Spinal cord (tissue), 10 donors: ENCODE measurements around the gene GPX8. TPM values are rescaled to one million over a fixed set of nuclear protein-coding genes. Genes with fewer than 3 reads are reported as not detected.

ENCODE experiments used
- DNase-seq, 6 donors: peaks; one replicate each; pipeline versions ENCODE4 v3.0.0 to v3.0.0-alpha.2; 2013 to 2015; ENCODE audit warnings: low spot score in 6 of 6, low read depth in 4 of 6
- H3K27ac ChIP-seq: one replicate; pipeline ENCODE4 v1.5.1; 2013; ENCODE audit warnings: low read depth, low read length, control low read depth
- H3K27me3 ChIP-seq: one replicate; pipeline ENCODE4 v1.6.1; 2013; ENCODE audit warnings: low read length; ENCODE audit not compliant: control insufficient read depth, insufficient read depth
- H3K36me3 ChIP-seq: one replicate; pipeline ENCODE4 v1.6.1; 2013; ENCODE audit warnings: low read length; ENCODE audit not compliant: control insufficient read depth, insufficient read depth
- H3K4me1 ChIP-seq: one replicate; pipeline ENCODE4 v1.6.1; 2013; ENCODE audit warnings: low read length; ENCODE audit not compliant: control insufficient read depth, insufficient read depth
- H3K4me3 ChIP-seq: one replicate; pipeline ENCODE4 v1.5.1; 2013; ENCODE audit warnings: low read depth, low read length, control low read depth
- H3K9me3 ChIP-seq: one replicate; pipeline ENCODE4 v1.6.1; 2013; ENCODE audit warnings: low read length; ENCODE audit not compliant: control insufficient read depth, insufficient read depth
- WGBS: methylation state at CpG from one replicate; pipeline ENCODE4 v1.1.5; 2013; ENCODE audit warnings: missing lambda C conversion rate; ENCODE audit not compliant: insufficient coverage; 5-methylcytosine and 5-hydroxymethylcytosine counted together
- long read RNA-seq, 4 donors: transcript quantifications; one replicate each; lab custom pipeline, GENCODE V29; 2026
- polyA plus RNA-seq, 2 donors: library from polyadenylated mRNA; unstranded; fragments of 120-200 nt; gene quantifications; one replicate each; pipeline ENCODE4 v1.2.1, GENCODE V29; 2013; ENCODE audit not compliant: insufficient read length in 2 of 2
- total RNA-seq, 2 donors: library from RNA; depleted of rRNA in 1 of 2; stranded (reverse); fragments of 120-200 nt in 1 of 2; fragments of >200 nt in 1 of 2; gene quantifications; one replicate each; pipeline versions ENCODE4 v1.2.3 to v1.2.4, GENCODE V29; 2013 to 2014
- donor health status: healthy.

GPX8 gene, protein sequence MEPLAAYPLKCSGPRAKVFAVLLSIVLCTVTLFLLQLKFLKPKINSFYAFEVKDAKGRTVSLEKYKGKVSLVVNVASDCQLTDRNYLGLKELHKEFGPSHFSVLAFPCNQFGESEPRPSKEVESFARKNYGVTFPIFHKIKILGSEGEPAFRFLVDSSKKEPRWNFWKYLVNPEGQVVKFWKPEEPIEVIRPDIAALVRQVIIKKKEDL
- 10 to 100 TPM; 39.4 to 69.8 TPM for total RNA-seq
- 10 to 100 TPM; 14.4 to 22.2 TPM for polyA plus RNA-seq
- long read RNA-seq, donor 1, transcript GPX8-203 (3 exons, 1,411 nt) = major isoform, 6 of 9 reads
- long read RNA-seq, donor 1, partial matches to known transcripts = 0 of 9 reads
- long read RNA-seq, donor 1, other reads (novel, unspliced or antisense) = 0 of 9 reads
- long read RNA-seq, donor 2, partial matches to known transcripts = 0 of 1 reads
- long read RNA-seq, donor 2, other reads (novel, unspliced or antisense) = 0 of 1 reads
- long read RNA-seq, donor 3, partial matches to known transcripts = 0 of 4 reads
- long read RNA-seq, donor 3, other reads (novel, unspliced or antisense) = 0 of 4 reads
- long read RNA-seq, donor 4, transcript GPX8-203 (3 exons, 1,411 nt) = major isoform, 18 of 25 reads
- long read RNA-seq, donor 4, partial matches to known transcripts = 0 of 25 reads
- long read RNA-seq, donor 4, other reads (novel, unspliced or antisense) = 0 of 25 reads

DNA sequence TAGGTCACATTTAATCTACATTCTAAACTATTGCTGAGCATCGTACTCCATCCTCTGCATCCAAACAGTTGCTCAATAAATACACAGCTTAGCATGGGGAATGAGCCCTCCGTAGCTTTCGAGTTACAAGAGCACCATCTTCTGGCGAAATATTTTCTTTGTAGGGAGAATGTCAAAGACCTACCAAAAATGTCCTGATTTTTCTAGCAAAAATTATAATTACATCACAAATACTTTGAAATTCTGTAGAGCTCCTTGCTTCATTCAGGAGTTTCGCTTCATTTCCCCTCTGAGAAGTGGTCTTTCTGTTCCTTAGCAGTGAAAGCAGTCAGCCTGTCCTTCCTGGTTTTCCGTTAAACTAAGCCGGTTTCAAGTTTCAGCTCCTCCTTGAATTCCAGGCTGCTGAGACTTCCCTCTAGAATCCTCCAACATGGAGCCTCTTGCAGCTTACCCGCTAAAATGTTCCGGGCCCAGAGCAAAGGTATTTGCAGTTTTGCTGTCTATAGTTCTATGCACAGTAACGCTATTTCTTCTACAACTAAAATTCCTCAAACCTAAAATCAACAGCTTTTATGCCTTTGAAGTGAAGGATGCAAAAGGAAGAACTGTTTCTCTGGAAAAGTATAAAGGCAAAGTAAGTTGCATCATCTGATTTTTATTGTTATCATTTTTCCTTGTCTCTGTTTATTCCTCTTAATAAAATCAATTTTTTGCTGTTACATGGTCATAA is at the start of gene GPX8:
GPX8 (plus strand) TSS at position 409 of the 730 bp plus-strand sequence; CDS start at position 431, 22 bp downstream.
- peaks cover 3% of the 10 kb centered on the region for H3K27me3 ChIP-seq
- WGBS = 2% methylated on average over 3 of the region's 10 CpGs
- peak within 1 kb of the TSS; percentile 42 for H3K4me3 ChIP-seq
- no peaks in the 10 kb centered on the region for H3K4me1 ChIP-seq
- H3K36me3 ChIP-seq = no peaks in the 10 kb centered on the region
- no peaks in the 10 kb centered on the region for H3K9me3 ChIP-seq
- DNase-seq = peak in 4 of 6 donors; percentile 36 to 78 (median 65)
- peak within 1 kb of the TSS; percentile 90 for H3K27ac ChIP-seq

DNA sequence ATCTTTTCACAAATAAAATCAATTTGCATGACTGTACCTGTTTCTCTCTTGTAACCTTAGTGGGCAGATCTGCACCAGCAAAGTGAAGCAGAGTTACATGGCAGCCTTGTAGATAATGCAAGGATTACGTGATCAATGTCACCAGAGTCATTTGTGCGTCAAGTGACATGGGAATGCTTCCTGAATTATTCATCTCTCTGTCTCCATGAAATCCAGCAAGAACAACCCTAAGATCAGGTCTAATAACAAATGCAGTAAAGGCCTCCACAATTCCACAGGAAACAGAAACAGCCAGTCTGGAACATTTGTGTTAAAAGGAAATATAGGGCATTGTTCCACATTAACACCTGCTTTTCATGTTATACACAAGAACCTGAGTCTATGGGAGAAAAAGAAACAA is 49.8 kb upstream of the GPX8 start:
- DNase-seq = peak in 1 of 6 donors; percentile 20
- H3K27ac ChIP-seq = no peak overlapping the region
- no peak overlapping the region for H3K4me3 ChIP-seq
- no peaks in the 10 kb centered on the region for H3K9me3 ChIP-seq
- no peaks in the 10 kb centered on the region for H3K36me3 ChIP-seq
- no peaks in the 10 kb centered on the region for H3K4me1 ChIP-seq
- 70% methylated on average over 2 of the region's 2 CpGs for WGBS
- H3K27me3 ChIP-seq = no peaks in the 10 kb centered on the region

DNA sequence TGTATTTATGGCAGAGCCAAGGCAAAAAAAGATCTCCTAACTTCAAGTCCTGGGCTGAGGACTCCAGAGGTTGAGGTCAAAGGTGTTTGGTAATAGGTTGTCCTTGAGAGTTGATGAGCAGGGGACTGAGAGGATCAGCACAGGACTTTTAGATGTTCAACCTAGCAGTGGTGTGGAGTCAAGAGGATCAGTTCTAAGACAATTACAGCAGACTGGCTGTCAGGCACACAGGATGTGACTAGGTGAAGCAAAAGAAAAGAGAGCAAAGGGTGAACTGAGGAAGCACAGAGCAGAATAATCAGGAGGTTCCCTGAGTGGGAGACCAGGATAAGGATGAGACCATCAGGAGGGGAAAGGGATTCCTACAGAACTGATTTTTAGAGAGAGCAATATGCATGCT is 46.6 kb upstream of the GPX8 start:
- no peaks in the 10 kb centered on the region for H3K4me1 ChIP-seq

DNA sequence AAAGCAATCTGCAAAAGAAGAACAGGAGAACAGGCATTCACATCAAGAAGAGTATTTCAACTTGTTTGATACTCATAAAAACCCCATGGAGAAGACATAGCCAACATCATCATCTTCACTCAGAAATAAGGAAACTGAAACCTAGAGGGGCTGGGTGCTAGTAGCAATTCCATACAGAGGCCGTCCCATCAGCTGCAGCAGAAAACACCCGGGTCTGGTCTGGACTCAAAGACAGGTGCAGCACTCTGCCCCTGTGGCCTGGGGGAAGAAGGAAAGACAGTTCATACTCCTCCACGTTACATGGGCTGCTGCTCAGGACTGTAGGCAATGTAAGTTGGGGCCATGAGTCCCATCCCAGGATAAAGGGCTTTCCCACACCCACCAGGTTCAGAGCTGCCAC is 45.9 kb upstream of the GPX8 start:
- no peaks in the 10 kb centered on the region for H3K9me3 ChIP-seq
- H3K27ac ChIP-seq = no peak overlapping the region
- H3K4me1 ChIP-seq = no peaks in the 10 kb centered on the region
- no peaks in the 10 kb centered on the region for H3K36me3 ChIP-seq
- WGBS = 82% methylated on average over 3 of the region's 3 CpGs
- DNase-seq = no peak
- H3K27me3 ChIP-seq = no peaks in the 10 kb centered on the region
- no peak overlapping the region for H3K4me3 ChIP-seq

More for the DNA sequence above, 46.6 kb upstream of the GPX8 start:
- Histone ChIP-seq H3K9me3 (no peaks in the 10 kb centered on the region), H3K27me3 (no peaks in the 10 kb centered on the region), H3K36me3 (no peaks in the 10 kb centered on the region), H3K27ac (no peak overlapping the region), H3K4me3 (no peak overlapping the region)
- no peak for DNase-seq

DNA sequence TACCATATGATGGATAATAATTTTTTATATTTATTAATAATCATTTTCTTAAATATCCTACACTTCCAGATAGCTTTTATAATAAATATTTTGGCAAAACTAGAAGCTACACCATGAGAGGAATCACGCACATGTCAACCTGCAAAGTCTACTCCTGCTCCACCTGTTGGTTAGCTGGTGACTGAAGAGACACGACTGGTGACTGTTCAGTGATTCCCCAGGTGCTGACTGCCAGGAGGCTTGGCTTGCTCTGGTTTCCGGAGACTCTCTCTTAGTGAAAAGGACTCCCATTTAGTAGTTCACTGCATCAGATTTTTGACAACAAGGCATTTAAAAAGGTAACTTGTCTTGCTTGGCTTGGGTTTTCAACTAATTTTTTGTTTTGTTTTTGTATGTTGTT is 36.6 kb upstream of the GPX8 start:
- Histone ChIP-seq H3K36me3 (no peaks in the 10 kb centered on the region), H3K9me3 (no peaks in the 10 kb centered on the region), H3K4me1 (no peaks in the 10 kb centered on the region), H3K27me3 (no peaks in the 10 kb centered on the region), H3K27ac (no peak overlapping the region), H3K4me3 (no peak overlapping the region)
- 93% methylated on average over 3 of the region's 3 CpGs for WGBS
- no peak for DNase-seq

DNA sequence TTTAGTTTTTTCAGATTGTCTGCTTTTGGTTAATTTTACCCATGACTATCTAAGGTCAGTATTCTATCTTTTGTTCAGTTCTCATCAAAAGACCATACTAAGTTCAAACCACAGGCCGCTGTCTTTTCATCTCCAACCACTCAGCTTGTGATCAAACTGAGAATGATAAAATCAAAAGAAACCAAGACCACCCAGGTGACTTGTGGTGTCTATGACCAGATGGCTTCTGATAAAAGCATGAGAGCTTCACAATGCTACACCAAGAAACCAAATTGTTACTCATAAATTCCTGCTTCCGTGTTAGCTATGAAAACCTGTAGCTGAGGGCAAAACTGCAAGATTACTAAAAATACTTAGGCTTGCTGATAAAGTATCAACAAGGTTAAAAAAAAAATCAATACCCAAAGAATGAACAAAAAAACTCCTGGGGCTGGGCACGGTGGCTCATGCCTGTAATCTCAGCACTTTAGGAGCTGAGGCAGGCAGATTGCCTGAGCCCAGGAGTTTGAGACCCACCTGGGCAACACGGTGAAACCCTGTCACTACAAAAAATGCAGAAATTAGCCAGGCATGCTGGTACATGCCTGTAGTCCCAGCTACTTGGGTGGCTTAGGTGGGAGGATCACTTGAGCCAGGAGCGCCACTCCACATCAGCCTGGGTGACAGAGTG is 25.8 kb upstream of the GPX8 start:
- no peak overlapping the region for H3K27ac ChIP-seq
- peaks cover 4% of the 10 kb centered on the region for H3K9me3 ChIP-seq
- WGBS = 67% methylated on average over 1 of the region's 5 CpGs
- no peaks in the 10 kb centered on the region for H3K36me3 ChIP-seq
- peak in 1 of 6 donors; percentile 4 for DNase-seq
- H3K27me3 ChIP-seq = no peaks in the 10 kb centered on the region
- no peaks in the 10 kb centered on the region for H3K4me1 ChIP-seq
- no peak overlapping the region for H3K4me3 ChIP-seq

DNA sequence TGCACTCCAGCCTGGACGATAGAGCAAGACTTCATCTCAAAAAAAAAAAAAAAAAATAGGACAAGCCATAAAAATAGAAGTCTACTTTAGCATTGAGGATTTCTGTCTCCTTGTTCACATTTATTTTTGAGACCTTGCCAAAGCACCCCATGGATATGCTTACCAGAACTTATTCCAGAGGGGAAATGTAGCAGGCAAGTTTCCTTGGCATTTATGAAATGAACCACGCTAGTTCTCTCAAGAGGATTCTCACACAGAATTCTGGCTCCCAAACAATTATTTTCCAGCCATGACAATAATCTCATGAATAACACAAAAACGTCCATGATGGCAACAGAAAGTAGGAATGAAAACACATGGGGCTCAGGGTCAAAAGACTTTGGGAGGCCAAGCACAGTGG is 23.4 kb upstream of the GPX8 start:
- no peak overlapping the region for H3K4me3 ChIP-seq
- H3K4me1 ChIP-seq = no peaks in the 10 kb centered on the region
- no peaks in the 10 kb centered on the region for H3K9me3 ChIP-seq
- no peaks in the 10 kb centered on the region for H3K27me3 ChIP-seq
- no peak for DNase-seq
- no peaks in the 10 kb centered on the region for H3K36me3 ChIP-seq
- H3K27ac ChIP-seq = no peak overlapping the region
- 100% methylated on average over 1 of the region's 3 CpGs for WGBS

DNA sequence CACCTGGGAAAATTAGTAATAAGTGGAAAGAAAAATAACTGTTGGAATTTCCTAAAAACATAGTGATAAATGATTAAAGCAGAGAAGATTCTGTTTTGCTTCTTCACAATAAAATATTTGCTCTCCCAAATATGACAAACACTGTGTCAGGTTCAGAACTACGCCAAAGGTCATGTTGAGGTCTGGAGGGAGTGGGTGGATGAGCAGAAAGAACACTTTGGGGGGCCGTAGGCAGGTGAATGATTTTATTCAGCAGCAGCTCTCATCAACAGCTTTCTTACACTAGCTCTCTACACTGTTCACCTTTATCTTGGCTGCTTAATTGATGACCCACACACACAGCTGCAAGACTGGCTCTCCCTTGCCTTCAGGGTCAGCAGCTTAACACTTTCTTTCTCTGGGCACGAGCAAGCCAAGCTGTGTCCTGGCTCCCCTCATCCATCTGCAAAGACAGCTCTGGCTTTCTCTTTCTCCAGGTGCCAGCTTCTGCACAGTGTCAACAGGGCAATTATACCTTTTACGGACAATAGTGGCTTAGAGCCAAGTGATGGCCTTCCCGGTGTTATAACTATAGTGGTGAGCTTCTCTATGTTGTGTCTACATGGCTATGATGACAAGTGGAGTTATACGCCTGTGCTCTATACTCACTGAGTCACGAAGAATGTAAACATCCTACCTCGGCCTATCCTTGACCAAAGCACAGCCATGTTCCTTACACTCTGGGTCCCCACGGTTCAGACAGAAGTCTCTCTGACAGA is 18.9 kb upstream of the GPX8 start:
- WGBS = 85% methylated on average over 5 of the region's 9 CpGs
- DNase-seq = peak in 1 of 6 donors; percentile 26
- no peak overlapping the region for H3K27ac ChIP-seq
- no peaks in the 10 kb centered on the region for H3K9me3 ChIP-seq
- no peaks in the 10 kb centered on the region for H3K36me3 ChIP-seq
- no peaks in the 10 kb centered on the region for H3K4me1 ChIP-seq
- H3K27me3 ChIP-seq = no peaks in the 10 kb centered on the region
- no peak overlapping the region for H3K4me3 ChIP-seq
